T follicular helper cell (primary cell): ENCODE results near the gene SYT9.
"Not testable (repeated sequence)": the region's sequence is repeated elsewhere in the genome, so short reads cannot be mapped to it uniquely, and the experiment has no call there.

Experiments
- DNase-seq: peaks from one replicate; pipeline ENCODE4 v3.0.0-alpha.2; 2020; ENCODE audit warnings: low read depth

Gene SYT9

DNA sequence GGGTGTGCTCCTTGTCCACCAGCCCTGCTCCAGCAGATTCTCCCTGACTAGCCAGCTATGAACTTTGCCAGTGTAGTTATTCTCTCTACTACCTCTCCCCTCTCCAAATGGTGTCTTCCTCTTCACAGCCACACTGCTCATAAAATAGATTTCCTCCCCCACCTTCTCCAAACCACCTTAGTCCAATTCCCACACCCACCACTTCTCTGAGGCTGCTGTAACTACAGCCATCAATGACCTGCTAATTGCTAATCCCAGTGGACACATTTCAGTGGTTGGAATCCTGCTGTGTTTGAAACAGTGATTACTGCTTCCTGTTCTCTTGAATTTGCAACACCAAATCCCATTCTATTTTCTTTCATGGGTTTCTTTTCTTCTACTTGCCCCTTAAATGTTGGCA, 23.4 kb downstream of the SYT9 start:
- no peak for DNase-seq

DNA sequence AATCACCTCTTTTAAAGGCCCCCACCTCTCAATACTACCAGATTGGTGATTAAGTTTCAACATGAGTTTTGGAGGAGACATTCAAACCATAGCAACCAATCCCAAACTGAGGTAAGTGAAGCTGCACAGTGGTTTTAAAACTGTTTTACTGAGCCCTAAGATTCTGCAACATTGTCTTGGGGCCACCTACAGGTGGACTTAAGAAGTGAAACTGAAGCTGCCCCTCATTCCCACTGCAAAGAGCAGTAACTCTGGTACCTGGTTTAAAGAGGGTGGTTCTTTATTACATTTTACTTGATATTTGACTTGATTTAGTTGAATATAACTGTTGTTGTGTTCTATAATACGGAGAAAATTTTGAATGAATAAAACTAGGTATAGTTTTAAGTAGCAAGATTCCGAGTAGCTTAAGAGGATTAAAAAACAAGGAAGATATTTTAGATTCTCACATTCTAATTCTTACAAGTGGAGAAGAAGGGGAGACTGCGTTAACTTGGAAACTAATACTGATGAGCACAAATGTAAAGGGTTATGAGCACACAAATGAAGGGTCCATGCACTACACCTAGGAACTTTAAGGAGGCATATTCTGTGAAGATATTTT, 26.7 kb downstream of the SYT9 start:
- DNase-seq: no peak

DNA sequence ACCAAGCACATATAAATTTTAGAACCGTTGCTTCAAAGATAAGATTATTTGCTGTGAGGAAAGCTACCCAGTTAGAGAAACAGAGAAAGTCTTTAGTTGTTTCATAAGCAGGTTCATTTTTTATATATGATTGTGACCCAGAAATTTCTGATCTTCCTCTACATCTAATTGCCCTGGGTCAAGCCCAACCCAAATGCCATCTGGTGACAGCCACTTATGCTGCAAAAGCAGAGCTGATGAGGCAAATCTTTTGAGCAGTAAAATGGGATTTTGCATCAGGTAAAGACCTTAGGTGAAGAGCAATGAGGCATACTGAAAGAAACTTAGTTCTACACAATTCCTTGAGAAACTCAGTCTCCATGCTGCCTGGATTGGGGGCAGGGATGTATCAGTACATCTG, 28.0 kb downstream of the SYT9 start:
- no peak for DNase-seq

DNA sequence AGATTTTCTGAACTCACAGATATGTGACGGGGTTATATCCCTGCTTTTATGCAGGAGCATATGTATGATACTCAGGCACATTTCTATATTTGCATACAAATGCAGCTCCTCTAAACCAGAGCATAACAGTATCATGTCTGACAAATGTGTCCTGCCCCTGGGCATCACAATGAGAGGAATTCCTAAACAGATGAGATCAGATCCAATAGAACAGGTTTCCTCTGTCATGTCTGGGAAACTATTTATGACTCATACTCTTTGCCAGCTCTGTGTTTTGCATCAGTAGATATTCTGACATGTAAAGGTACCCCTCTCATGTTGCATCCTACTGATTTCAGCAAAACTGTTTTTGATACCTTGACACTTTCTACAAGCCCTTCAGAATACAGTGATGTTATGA, 29.4 kb downstream of the SYT9 start:
- DNase-seq: no peak

DNA sequence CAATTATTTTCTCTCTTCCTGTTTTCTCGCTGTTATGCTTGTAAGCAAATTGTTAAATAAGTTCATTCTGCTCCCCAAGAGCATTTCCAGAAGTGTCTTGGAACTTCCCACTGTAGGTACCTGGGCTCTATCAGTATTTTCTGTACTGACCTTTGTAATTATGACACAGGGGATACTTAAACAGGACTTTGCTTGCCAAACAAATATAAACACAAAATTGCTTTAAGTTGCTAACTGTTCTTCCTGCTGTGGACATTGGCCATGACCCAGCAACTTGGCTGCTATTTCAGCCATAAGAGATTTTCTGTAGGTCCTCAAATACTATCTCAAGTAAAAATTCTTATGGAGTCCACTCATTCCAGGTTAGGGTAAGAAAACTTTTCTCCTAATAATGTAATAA, 30.1 kb downstream of the SYT9 start:
- no peak for DNase-seq

DNA sequence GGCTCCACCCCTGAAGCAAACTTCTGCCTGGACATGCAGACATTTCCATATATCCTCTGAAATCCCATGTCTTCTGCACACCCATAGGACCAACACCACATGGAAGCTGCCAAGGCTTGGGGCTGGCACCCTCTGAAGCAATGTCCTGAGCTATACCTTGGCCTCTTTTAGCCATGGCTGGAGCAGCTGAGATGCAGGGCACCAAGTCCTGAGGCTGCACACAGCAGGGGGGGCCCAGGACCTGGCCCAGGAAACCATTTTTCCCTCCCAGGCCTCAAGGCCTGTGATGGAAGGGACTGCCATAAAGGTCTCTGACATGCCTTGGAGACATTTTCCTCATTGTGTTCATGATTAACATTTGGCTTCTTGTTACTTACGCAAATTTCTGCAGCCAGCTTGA, 34.5 kb downstream of the SYT9 start:
- DNase-seq: no peak

DNA sequence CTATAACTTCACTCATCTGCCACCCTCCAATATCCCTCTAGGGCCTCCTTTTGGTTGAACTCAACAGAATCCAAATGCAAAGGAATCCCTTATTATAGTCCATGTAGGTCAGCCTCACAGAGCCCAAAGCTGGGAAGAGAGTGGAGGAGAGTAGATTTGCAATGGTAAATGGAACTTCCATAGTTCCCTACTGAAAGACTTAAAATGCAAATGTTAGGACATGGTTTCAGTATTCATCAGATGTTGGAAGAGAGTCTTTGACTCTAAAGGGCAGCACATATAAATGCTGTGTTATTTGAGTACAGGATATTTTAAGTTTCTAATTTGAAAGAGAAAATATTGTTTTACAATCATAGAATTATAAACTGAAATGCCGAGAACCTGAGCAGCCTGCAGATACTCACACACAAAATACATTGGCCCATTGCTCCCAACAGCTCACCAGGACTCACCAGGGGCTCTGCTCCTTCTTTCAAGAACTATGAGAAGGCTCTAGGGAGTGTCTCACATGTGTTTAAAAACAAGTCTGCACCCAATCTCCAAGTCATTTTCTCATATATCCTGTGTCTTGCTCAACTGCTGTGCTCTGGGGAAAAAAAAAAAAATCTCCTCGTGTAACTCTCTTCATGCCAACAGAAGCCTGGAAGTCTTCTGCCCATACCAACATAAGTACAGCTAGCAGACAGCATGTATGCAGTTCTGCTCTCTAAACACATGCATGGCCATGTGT, 39.6 kb downstream of the SYT9 start:
- no peak for DNase-seq

DNA sequence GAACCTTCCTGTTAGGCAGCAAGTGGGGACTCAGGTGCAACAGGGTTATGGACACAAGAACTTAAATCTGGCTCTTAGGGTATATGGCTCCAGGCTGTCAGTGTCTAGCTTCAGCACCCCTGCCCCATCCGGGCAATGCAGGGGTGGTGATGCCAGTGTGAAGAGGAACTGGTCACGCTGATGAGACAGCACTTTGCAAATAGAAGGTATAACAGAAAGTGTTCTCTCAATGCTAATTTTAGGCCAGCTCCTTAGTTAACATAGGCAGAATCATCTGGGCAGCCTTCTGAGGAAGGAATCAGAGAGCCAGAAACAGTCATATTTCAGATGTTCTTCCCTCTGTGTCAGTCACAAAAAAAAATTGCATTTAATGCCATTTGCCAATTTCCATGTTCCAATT, 41.2 kb downstream of the SYT9 start:
- no peak for DNase-seq

DNA sequence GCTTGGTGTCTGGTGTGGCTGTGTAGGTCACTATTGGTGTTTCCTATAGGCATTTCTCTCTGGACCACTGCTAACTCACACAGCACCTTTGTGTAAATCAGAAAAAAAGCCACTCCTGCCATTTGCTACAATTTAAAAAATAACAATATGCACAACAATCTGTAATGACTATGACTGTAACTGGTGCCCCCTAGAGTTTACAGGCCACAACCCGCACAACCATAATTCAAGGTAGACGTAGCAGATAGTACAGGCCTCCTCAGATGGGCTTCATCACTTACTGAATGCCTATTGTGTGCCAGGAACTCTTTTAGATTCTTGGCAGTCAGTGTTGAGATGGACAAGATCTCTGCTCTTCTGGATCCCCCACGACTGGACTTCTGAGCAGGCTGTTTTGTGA, 47.7 kb downstream of the SYT9 start:
- DNase-seq: no peak

DNA sequence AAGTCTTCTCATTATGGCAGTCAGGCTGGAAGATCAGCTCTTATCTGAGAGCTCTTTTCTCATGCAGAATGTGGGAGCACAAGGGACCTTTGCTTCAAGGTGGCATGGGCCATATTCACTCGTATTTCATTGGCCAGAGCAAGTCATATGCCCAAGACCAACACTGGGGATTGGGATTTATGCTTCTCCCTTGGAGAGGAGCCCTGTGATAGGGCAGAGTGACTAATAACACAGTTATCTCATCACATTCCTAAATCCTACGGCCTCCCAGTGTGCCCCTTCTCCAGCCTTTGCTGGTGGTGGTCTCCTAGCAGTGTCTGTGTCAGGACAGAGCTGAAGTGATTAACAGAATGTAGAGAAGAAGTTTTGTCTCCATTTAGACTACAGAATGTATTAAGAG, 48.6 kb downstream of the SYT9 start:
- no peak for DNase-seq

DNA sequence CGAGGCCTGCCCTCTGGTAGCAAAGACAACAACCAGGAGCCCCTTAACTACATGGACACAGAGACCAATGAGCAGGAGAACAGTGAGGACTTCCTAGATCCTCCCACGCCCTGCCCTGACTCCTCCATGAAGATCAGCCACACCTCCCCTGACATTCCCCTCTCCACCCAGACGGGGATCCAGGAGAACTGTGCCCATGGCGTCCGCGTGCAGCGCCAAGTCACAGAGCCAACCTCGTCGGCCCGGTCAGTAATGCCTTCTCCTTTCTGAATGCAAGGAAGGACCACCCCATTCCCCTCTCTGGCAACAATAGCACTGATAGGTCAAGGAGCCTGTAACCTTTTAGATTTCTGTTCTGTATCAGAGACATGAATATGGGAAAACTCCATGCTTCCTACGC, 51.4 kb downstream of the SYT9 start:
- DNase-seq: no peak

DNA sequence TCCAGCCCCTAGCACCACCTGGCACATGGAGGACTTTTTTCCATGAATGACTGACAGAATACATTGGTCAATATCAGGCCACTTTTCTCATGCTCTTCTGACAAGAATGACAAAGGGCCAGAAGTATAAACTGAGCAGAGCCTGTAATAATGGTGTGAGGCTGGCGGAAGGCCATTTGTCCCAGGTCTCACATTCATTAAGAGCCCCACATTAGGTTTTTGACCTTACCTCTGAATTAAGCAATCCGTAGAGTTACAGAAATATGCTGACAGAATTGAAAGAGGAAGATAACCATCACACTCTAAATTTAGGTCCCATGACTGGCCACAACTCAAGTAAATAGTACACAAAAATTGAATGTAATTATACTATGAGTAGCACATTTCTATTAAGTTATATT, 55.2 kb downstream of the SYT9 start:
- DNase-seq: no peak

DNA sequence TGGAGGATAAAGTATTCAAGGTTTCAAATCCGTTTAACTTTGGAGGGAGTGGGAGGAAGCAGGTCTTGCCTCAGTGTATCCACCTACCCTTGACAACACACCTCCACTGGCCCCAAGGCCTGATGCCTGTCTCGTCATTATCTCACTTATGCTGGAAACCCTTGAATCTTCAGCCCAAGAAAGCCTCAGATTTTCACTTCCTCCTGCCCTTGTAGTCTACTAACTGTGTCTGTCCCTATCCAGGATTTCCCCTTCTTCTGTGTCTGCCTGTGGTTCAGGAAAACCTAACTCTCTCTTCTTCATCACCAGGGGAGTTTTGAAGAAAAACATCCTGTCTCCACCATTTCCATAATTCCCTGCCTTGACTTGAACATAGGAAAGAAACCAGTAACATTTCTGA, 56.1 kb downstream of the SYT9 start:
- DNase-seq: no peak

DNA sequence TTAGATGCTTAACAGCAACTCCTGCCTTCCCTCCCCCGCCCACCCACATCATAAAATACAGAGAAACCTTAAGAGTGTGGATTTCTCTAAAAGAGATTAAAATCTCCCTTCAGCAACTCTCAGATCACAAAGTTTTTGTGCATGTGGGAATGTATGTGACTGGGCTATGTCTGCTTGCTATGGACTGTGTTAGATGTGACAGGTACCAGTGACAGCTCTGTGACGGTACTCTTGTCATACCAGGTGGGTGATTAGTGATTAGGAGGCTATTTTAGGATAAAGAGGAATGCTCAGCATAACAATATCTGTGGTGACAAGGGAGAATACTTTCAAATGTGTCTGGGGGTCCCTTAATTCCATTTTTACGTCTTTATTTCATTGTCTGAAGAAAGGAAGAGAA, 60.2 kb downstream of the SYT9 start:
- DNase-seq: no peak

DNA sequence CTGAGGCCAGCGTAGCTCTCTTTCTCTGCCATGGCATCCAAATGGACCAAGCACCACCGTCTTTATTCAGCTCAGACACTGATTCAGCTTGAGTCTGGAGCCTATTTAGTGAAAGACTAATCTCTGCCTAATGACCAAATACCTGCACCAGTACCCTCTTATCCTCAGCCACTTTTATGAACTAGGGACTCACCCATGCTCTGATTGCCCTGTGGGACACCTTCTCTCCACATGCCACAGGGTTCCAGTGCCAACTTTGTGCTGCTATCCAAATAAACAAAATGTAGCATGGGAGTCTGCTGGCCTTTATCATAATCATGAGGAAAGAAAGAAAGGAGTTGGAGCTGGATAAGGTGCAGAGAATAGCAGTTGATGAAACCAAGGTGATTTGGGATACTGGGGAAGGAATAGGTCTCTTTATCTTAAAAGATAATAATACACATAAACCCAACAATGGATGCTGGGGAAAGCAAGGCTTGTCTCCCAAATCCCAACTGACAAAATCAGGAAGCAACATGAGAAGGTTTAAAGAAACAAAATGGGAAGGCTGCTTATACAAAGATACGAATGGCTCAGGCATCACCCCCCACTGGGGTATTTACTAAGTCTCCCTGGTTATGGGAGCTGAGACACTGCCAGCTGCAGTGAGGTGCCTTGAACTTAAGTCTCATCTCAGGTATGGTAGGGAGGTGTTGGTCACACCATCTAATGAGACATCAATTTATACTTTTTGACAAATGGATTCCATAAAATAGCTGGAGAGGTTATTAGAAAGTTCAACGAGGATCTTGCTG, 63.3 kb downstream of the SYT9 start:
- DNase-seq: no peak

DNA sequence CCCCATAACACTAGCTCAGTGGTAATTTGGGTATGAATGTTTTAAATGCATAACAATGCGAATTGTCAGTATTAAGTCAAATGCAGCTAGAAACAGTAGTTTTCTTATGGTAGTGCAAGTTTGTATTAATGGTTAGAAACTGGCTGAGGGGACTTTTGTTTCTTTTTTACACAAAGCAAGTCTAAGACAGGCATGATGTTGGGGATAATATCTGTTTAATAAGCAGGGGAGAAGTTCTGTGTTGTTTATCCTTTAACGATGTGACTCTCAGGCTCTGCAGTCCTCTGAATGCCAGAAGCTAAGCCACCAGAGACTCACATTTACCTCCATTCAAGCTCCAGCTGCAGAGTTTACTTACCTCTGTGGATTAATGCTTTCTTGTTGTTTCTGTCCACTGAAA, 67.8 kb downstream of the SYT9 start:
- no peak for DNase-seq

DNA sequence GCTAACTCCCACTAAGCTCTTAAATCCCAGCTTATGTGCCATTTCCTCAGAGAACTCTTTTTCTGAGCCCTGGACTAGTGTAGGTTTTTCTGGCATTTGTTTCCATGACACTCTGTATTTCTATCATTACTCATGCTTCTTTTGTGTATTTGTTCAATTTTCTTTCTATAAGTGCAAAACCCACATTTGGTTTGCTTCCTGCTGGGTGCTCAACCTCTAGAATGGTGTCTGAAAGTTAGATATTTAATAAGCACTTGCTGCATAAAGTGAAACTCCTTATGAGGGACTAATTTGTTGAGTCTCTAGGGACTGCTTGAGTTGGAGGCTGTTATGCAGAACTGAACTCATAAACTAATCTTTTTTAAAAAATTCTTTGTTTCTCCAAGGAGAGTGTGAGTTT, 68.6 kb downstream of the SYT9 start:
- no peak for DNase-seq

DNA sequence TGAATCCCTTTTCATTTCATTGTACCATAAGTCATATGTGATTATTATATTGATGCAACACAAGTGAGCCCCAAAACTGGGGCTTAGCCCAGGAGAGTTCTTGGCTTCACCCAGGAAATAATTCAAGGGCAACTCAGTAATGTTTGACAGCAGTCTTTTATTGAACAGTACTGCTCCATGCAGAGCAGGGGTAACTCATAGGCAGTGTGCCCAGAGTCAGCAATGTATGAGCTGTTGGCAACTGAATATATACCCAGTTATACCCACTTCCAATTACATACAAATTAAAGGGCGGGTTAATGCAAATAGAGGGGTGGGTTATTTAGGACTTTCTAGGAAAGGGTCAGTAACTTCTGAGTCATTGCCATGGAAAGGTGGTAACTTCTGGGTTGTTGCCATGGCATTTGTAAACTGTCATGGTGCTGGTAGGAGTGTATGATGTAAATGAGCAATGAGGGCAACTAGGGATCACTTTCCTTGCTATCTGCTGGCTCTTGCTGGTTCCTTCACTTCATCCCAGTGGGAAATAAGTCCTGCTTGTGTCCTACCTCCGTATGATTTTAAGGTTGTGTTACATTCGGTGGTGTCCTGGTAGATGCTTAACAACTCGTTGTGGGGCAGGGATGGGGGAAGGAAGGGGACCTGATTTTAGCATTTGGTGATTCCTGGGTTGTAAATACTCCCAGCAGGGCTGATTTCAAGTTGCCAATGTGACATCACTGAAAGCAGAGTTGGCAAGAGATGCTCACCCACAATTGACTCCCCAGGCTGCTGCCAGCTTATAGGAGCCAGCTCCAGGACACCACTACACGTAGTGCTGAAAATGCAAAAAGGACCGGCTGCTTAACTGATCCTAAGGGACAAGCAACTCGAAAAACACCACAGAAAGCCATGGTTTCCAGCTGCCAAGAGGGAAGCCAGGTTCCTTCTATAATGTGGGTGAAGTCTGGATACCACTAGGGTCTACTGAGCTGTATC, 70.1 kb downstream of the SYT9 start:
- DNase-seq: no peak

DNA sequence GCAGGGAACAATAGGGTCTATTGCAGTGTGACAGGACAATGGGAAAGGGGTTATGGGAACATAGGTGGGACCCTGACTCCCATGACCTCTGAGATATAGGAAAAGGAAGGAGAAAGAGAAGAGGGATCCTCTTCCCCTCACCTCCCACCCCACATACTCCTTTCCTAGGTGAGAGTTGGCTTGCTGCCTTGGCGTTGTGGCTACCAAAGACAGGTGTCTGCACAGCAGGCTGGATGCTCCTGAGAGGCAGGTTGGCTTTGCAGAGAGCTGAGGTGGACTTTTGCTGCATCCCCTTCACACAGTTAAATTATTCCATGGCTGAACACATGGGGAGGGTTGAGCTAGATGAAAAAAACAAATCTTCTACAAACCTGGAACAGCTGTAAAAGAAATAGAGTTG, 80.7 kb downstream of the SYT9 start:
- DNase-seq: no peak

DNA sequence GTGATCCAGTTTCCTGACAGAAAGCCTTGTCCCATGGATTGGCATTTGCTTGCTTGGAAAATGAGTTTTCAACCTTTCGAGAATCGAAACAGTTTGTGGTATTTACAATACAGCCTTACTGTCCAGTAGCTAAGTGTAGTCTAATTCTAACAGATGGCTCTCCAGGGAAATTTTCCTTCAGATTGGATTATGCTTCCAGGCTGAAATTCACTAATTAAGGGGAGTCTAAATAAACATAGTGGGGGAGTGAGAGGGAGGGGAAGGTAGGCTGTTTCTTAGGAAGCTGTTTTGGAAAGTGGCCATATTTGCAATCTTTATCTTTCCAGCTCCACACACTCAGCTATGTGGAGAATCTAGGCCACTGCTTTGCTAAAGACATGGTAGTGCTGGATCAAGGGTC, 81.3 kb downstream of the SYT9 start:
- DNase-seq: no peak

DNA sequence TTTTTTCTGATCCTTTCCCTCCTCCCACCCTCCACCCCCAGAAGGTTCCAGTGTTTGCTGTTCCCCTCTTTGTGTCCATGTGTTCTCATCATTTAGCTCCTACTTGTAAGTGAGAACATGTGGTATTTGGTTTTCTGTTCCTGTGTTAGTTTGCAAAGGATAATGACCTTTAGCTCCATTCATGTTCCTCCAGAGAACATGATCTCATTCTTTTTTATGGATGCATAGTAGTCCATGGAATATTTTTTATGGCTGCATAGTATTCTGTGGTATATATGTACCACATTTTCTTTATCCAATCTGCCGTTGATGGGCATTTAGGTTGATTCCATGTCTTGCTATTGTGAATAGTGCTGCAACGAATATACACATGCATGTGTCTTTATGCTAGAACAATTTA, 83.7 kb downstream of the SYT9 start:
- not testable (repeated sequence) for DNase-seq

DNA sequence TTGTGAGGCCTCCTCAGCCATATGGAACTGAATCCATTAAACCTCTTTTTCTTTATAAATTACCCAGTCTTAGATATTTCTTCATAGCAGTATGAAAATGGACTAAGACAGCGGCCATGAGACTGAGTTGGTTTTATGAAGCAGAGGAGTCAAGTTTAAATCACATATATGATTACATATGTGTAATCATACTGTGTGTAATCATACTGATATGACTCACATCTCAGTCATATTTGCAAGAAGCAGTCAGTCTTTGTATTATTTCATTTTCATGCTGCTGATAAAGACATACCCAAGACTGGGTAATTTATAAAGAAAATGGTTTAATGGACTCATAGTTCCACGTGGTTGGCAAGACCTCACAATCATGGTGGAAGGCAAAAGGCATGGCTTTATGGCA, 89.8 kb downstream of the SYT9 start:
- DNase-seq: no peak
